ENCODE measurements around the gene KRTAP21-1. TPM values are rescaled to one million over a fixed set of nuclear protein-coding genes. Genes with fewer than 3 reads are reported as not detected.

The KRTAP21-1 gene
- total RNA-seq, 1 donor from 2014 or later, result not detected

DNA sequence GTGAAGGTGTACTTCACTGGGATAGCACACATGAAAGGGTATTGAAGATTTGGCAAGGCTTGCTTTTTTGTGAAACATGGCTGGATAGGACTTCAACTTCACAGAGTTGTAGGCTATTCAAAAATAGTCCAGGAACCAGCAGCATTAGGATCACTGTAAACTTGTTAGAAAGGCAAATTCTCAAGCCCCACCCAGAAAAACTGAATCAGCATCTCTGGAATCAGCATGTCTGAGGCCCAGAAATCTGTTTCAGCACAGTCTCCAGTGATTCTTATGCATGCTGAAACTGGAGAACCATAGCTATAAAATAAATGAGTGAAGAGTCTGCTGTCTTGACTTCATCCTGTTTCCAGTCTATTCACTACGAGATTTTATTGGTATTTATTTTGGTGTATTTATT lies 28.5 kb downstream of the KRTAP21-1 start:
- no peaks in the 10 kb centered on the region for H3K36me3 Mint-ChIP-seq (ENCODE audit: low read depth, unreplicated experiment)
- H3K27ac Mint-ChIP-seq (ENCODE audit: unreplicated experiment), result no peak overlapping the region
- no peaks in the 10 kb centered on the region for H3K4me1 Mint-ChIP-seq (ENCODE audit: unreplicated experiment)
- TF ChIP-seq, protein P1, sequence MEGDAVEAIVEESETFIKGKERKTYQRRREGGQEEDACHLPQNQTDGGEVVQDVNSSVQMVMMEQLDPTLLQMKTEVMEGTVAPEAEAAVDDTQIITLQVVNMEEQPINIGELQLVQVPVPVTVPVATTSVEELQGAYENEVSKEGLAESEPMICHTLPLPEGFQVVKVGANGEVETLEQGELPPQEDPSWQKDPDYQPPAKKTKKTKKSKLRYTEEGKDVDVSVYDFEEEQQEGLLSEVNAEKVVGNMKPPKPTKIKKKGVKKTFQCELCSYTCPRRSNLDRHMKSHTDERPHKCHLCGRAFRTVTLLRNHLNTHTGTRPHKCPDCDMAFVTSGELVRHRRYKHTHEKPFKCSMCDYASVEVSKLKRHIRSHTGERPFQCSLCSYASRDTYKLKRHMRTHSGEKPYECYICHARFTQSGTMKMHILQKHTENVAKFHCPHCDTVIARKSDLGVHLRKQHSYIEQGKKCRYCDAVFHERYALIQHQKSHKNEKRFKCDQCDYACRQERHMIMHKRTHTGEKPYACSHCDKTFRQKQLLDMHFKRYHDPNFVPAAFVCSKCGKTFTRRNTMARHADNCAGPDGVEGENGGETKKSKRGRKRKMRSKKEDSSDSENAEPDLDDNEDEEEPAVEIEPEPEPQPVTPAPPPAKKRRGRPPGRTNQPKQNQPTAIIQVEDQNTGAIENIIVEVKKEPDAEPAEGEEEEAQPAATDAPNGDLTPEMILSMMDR (IDR thresholded peaks at IDR 0.05; ENCODE audit: unreplicated experiment), result no peak
- no peak overlapping the region for H3K4me3 Mint-ChIP-seq (ENCODE audit: unreplicated experiment)
- no peaks in the 10 kb centered on the region for H3K9me3 Mint-ChIP-seq (ENCODE audit: unreplicated experiment)
- peaks cover 1% of the 10 kb centered on the region for H3K27me3 Mint-ChIP-seq (ENCODE audit: unreplicated experiment)
- no peak for DNase-seq (ENCODE audit: low spot score)

DNA sequence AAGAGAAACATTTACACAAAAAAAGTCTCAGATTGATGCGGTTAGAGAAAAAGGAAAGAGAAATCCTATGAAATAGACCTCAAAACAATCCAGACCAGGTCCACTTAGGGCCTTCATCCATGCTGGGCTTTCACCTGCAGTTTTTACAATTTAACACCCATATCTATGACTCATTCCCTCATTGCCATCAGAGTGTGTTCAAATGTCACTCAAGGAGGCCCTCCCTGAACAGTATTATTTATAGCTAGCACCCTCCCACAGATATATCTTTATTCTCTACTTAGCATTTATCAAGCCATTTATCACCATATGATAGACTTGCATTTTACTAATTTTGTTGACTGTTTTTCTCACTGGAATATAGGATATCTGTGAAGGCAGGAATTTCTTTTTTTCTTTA lies 35.8 kb downstream of the KRTAP21-1 start:
- H3K9me3 Mint-ChIP-seq (ENCODE audit: unreplicated experiment), result no peaks in the 10 kb centered on the region
- TF ChIP-seq, protein P1 (IDR thresholded peaks at IDR 0.05; ENCODE audit: unreplicated experiment), result no peak
- H3K27me3 Mint-ChIP-seq (ENCODE audit: unreplicated experiment), result no peaks in the 10 kb centered on the region
- H3K4me1 Mint-ChIP-seq (ENCODE audit: unreplicated experiment), result no peaks in the 10 kb centered on the region
- H3K4me3 Mint-ChIP-seq (ENCODE audit: unreplicated experiment), result no peak overlapping the region
- no peaks in the 10 kb centered on the region for H3K36me3 Mint-ChIP-seq (ENCODE audit: low read depth, unreplicated experiment)
- H3K27ac Mint-ChIP-seq (ENCODE audit: unreplicated experiment), result no peak overlapping the region
- DNase-seq (ENCODE audit: low spot score), result no peak

DNA sequence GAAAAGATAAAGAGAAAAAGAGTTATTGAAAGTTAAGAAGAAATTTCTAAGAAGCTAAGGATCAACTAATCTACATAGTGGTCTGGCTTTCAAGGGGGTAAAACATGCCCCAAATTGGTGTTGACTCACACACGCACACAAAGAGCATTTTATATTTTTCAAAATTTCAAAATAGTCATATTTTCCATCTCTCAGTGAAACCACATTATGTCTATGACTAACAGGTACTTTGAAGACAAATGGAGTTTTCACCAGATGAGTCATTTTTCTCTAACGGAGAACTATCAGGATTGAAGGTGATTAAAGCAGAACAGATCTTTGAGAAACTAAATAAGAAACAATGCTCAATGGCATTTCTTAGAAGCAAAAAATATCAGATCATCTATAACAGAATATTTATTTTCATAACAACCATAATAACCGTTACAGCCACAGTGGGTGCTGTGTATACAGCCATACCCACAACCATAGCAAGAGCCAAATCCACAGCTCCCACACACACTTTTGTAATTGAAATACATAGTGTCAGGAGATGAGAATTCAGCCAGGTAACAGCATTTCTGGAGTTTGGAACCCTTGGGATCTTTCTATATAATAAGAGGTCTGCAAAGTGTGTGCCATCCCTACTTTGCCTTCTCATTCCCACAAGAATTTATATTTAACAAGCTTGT lies 36.9 kb downstream of the KRTAP21-1 start, which contains the start of gene KRTAP21-3:
Gene KRTAP21-3 (minus strand): TSS at position 539 of the 671 bp plus-strand sequence. CDS start 18 bp downstream, at position 521.
- Mint-ChIP-seq H3K4me1 (ENCODE audit: unreplicated experiment) (no peaks in the 10 kb centered on the region), H3K27ac (ENCODE audit: unreplicated experiment) (no peak within 1 kb of the TSS), H3K36me3 (ENCODE audit: low read depth, unreplicated experiment) (no peaks in the 10 kb centered on the region), H3K27me3 (ENCODE audit: unreplicated experiment) (no peaks in the 10 kb centered on the region), H3K9me3 (ENCODE audit: unreplicated experiment) (no peaks in the 10 kb centered on the region), H3K4me3 (ENCODE audit: unreplicated experiment) (no peak within 1 kb of the TSS)
- TF ChIP-seq, protein P1 (IDR thresholded peaks at IDR 0.05; ENCODE audit: unreplicated experiment), result no peak
- DNase-seq (ENCODE audit: low spot score), result no peak

DNA sequence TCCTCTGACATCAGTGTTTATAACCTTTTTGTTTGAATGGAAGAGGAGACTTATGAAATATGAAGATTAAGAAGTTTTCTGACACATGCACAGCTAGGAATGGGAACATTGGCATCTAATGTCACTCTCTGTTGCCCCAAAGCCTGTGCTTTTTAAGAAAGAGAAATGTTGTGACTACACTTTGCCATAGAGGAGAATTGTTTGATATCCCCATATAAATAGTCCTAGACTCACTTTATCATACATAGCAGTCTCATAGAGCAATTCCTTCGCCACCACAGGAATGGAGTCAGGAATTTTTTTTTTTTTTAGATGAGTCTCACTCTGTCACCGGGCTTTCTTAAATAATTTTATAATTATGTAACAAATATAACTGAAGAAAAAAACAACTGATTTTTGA lies 38.1 kb downstream of the KRTAP21-1 start:
- Mint-ChIP-seq H3K27me3 (ENCODE audit: unreplicated experiment) (no peaks in the 10 kb centered on the region), H3K4me1 (ENCODE audit: unreplicated experiment) (no peaks in the 10 kb centered on the region), H3K9me3 (ENCODE audit: unreplicated experiment) (no peaks in the 10 kb centered on the region), H3K27ac (ENCODE audit: unreplicated experiment) (no peak overlapping the region), H3K36me3 (ENCODE audit: low read depth, unreplicated experiment) (no peaks in the 10 kb centered on the region), H3K4me3 (ENCODE audit: unreplicated experiment) (no peak overlapping the region)
- TF ChIP-seq, protein P1 (IDR thresholded peaks at IDR 0.05; ENCODE audit: unreplicated experiment), result no peak
- no peak for DNase-seq (ENCODE audit: low spot score)

DNA sequence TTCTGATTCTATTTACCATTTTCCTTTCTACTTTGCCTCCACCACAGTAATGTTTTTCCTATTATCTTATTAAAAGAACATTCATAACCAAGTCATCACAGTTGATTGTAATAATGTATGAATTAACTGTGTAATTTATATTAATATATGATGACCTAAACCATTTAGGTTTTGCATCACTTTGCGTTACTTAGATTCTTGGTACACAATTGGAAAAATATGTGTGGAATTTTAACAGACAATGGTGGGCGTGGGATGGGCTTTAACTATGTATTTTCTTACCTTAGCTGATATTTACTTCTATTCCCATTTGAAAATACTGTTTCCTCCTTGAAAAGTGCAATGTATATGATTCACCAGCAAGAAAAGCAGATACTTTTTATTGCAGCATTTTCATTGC lies 40.3 kb downstream of the KRTAP21-1 start:
- TF ChIP-seq, protein P1 (IDR thresholded peaks at IDR 0.05; ENCODE audit: unreplicated experiment), result no peak
- no peak overlapping the region for H3K27ac Mint-ChIP-seq (ENCODE audit: unreplicated experiment)
- no peaks in the 10 kb centered on the region for H3K9me3 Mint-ChIP-seq (ENCODE audit: unreplicated experiment)
- H3K36me3 Mint-ChIP-seq (ENCODE audit: low read depth, unreplicated experiment), result no peaks in the 10 kb centered on the region
- DNase-seq (ENCODE audit: low spot score), result no peak
- no peaks in the 10 kb centered on the region for H3K4me1 Mint-ChIP-seq (ENCODE audit: unreplicated experiment)
- no peak overlapping the region for H3K4me3 Mint-ChIP-seq (ENCODE audit: unreplicated experiment)
- no peaks in the 10 kb centered on the region for H3K27me3 Mint-ChIP-seq (ENCODE audit: unreplicated experiment)

All from endothelial cell (in vitro differentiated cells).